Measurements from ENCODE around the gene FBN1.

FBN1 gene

GRCh38 chr15:48650931-48651330 lies 5.4 kb upstream of the FBN1 start:
- DNase-seq = no peak

- DNase-seq = no peak
Measured at GRCh38 chr15:48647962-48648361, 2.5 kb upstream of the FBN1 start.

GRCh38 chr15:48646331-48646730 lies 822 bp upstream of the FBN1 start:
- DNase-seq = no peak

- DNase-seq = no peak
Measured at GRCh38 chr15:48644827-48645557, 517 bp downstream of the FBN1 start.

- no peak for DNase-seq
Measured at GRCh38 chr15:48644467-48644826, 1.1 kb downstream of the FBN1 start.

GRCh38 chr15:48643776-48644466 lies 1.6 kb downstream of the FBN1 start:
- no peak for DNase-seq

GRCh38 chr15:48643206-48643605 lies 2.3 kb downstream of the FBN1 start:
- DNase-seq = no peak

- no peak for DNase-seq
Measured at GRCh38 chr15:48642795-48643194, 2.7 kb downstream of the FBN1 start.

GRCh38 chr15:48641416-48641815 lies 4.1 kb downstream of the FBN1 start:
- no peak for DNase-seq

- no peak for DNase-seq
Measured at GRCh38 chr15:48638963-48639362, 6.5 kb downstream of the FBN1 start.

- no peak for DNase-seq
Measured at GRCh38 chr15:48637639-48638038, 7.9 kb downstream of the FBN1 start.

- DNase-seq = no peak
Measured at GRCh38 chr15:48636511-48636910, 9.0 kb downstream of the FBN1 start.

- no peak for DNase-seq
Measured at GRCh38 chr15:48634893-48635292, 10.6 kb downstream of the FBN1 start.

GRCh38 chr15:48634096-48634495 lies 11.4 kb downstream of the FBN1 start:
- no peak for DNase-seq

GRCh38 chr15:48632651-48633050 lies 12.9 kb downstream of the FBN1 start:
- DNase-seq = no peak

- no peak for DNase-seq
Measured at GRCh38 chr15:48631176-48631770, 14.2 kb downstream of the FBN1 start.

GRCh38 chr15:48630245-48630644 lies 15.3 kb downstream of the FBN1 start:
- DNase-seq = no peak

GRCh38 chr15:48628832-48629231 lies 16.7 kb downstream of the FBN1 start:
- no peak for DNase-seq

- DNase-seq = no peak
Measured at GRCh38 chr15:48627260-48627940, 18.1 kb downstream of the FBN1 start.

GRCh38 chr15:48625126-48625525 lies 20.4 kb downstream of the FBN1 start:
- DNase-seq = no peak

- DNase-seq = no peak
Measured at GRCh38 chr15:48624700-48625099, 20.8 kb downstream of the FBN1 start.

GRCh38 chr15:48623456-48623855 lies 22.1 kb downstream of the FBN1 start:
- DNase-seq = no peak

- no peak for DNase-seq
Measured at GRCh38 chr15:48622237-48622636, 23.3 kb downstream of the FBN1 start.

- no peak for DNase-seq
Measured at GRCh38 chr15:48619446-48619845, 26.1 kb downstream of the FBN1 start.

Data from NCI-H1048 (cell line).